Suprapubic skin (tissue), 3 donors: ENCODE data around the gene TBX5.

Experiments used
- CTCF ChIP-seq, 2 donors: fragments of 200-600 bp in 1 of 2; fragments of 450-650 bp in 1 of 2; sonication (generic) in 1 of 2; IDR thresholded peaks; one replicate each; pipeline ENCODE4 v1.5.1; 2016 to 2019; ENCODE audit warnings: antibody characterized with exemption in 2 of 2, mild to moderate bottlenecking in 1 of 2, moderate library complexity in 1 of 2
- POLR2A ChIP-seq, 2 donors: fragments of 450-650 bp; IDR thresholded peaks; one replicate each; pipeline ENCODE4 v1.6.1; 2017; ENCODE audit warnings: antibody characterized with exemption in 2 of 2, mild to moderate bottlenecking in 2 of 2, moderate library complexity in 2 of 2

- TF ChIP-seq CTCF (IDR thresholded peaks at IDR 0.05) (no peak), POLR2A (IDR thresholded peaks at IDR 0.05) (no peak)
Measured at GRCh38 chr12:114368685-114369452, 37.1 kb downstream of the TBX5 start.
